ENCODE data around the gene PLEK. TPM values are rescaled to one million over a fixed set of nuclear protein-coding genes. Genes with fewer than 3 reads are reported as not detected.
A peak's percentile ranks its signal among the peaks of the same experiment; 100 is the strongest.

Gene PLEK
- total RNA-seq, 4 donors from 2014 or later = 1.8 to 46.2 (median 3.4) TPM

DNA sequence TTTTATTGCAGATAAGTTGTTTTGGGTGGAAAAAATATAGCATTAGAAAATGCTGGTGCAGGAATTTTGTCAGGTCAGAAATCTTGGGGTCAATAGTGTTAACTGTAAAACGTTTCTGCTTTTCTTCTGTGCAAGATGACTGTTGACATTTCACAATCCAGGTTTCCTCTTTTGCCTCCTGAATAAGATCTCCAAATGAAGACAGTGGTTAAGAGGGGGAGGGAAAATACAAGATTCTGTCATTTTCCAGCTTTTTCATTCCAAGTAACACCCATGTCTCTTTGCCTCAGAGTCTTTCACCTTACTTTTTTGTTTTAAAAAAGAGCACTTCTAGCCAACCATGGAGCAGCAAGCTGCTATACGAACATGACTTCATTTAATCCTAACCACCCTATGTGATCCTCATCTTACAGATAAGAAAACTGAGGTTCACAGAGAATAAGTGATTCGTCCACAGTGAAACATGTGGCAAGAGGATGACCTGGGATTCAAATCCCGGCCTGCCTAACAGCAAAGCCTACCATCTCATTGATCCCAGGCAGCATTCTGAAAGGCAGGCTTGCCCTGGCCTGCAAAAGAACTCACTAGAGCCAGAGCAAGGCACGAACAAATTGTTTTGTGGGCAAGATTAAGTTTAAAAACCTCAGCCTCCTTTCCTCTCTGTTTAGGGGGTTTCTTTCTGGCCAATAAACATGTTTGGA lies 3.0 kb downstream of the PLEK start:
- Histone ChIP-seq H3K4me3 (no peak overlapping the region), H3K36me3 (no peaks in the 10 kb centered on the region), H3K27me3 (no peaks in the 10 kb centered on the region), H3K4me1 (peaks cover 0 to 3% (median 0%) of the 10 kb centered on the region in 4 donors), H3K9me3 (no peaks in the 10 kb centered on the region), H3K27ac (peak overlapping the region in 2 of 4 donors; percentile 2 to 42)
- no peak for TF ChIP-seq POLR2A (IDR thresholded peaks at IDR 0.05)
- TF ChIP-seq, protein P1, sequence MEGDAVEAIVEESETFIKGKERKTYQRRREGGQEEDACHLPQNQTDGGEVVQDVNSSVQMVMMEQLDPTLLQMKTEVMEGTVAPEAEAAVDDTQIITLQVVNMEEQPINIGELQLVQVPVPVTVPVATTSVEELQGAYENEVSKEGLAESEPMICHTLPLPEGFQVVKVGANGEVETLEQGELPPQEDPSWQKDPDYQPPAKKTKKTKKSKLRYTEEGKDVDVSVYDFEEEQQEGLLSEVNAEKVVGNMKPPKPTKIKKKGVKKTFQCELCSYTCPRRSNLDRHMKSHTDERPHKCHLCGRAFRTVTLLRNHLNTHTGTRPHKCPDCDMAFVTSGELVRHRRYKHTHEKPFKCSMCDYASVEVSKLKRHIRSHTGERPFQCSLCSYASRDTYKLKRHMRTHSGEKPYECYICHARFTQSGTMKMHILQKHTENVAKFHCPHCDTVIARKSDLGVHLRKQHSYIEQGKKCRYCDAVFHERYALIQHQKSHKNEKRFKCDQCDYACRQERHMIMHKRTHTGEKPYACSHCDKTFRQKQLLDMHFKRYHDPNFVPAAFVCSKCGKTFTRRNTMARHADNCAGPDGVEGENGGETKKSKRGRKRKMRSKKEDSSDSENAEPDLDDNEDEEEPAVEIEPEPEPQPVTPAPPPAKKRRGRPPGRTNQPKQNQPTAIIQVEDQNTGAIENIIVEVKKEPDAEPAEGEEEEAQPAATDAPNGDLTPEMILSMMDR (IDR thresholded peaks at IDR 0.05) = no peak
- no peak for DNase-seq

DNA sequence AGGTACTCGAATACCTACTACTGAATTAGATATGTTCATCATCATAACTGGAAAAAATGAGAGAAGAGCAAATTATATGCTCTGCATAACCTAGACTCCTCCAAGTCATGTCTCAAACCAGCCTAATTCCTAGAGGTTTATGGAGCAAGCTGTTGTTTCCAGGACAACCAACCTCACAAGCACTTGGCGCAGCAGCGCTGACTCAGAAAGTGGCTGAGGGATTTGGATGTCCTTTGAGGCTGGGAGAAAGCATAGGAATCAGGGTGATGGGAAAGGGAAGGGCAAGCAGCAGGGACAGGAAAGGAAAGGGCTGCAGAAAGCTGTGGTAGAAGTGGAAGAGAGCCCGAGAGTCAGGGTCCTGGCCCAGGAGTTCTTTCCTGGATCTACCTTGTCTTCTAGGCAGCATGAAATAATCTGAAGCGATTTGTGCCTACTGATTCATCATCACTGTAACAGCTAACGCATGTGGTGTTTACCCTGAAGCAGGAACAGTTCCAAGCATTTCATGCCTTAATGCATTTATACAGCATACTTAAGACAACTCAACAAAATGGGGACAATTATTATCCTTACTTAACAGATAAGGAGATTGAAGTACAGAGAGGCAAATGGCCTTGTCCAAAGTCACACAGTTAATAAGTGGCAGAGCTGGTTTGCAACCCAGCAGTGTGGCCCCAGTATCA lies 3.7 kb downstream of the PLEK start:
- Histone ChIP-seq H3K4me3 (no peak overlapping the region), H3K27me3 (no peaks in the 10 kb centered on the region), H3K9me3 (no peaks in the 10 kb centered on the region), H3K27ac (peak overlapping the region in 2 of 4 donors; percentile 2 to 42), H3K36me3 (no peaks in the 10 kb centered on the region), H3K4me1 (peaks cover 0 to 3% (median 0%) of the 10 kb centered on the region in 4 donors)
- DNase-seq = no peak
- TF ChIP-seq, protein P1 (IDR thresholded peaks at IDR 0.05) = no peak
- no peak for TF ChIP-seq POLR2A (IDR thresholded peaks at IDR 0.05)

DNA sequence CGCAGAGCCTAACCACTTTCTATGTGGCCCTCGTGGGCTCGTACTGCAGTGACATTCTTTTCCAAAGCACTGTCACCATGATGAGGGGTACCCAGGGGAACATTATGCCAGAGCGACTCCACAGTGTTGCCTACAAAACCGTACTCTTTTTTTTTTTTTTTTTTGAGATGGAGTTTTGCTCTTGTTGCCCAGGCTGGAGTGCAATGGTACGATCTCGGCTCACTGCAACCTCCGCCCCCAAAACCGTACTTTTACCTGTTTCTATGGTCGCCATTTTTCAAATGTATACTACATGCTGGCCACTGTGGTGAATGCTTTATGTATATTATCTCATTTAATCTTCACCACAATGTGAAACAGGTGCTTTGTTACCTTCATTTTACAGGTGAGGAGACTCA lies 4.3 kb downstream of the PLEK start:
- DNase-seq = no peak
- no peak overlapping the region for H3K4me3 ChIP-seq
- H3K36me3 ChIP-seq = no peaks in the 10 kb centered on the region
- no peaks in the 10 kb centered on the region for H3K9me3 ChIP-seq
- TF ChIP-seq POLR2A (IDR thresholded peaks at IDR 0.05) = no peak
- TF ChIP-seq, protein P1 (IDR thresholded peaks at IDR 0.05) = no peak
- no peak overlapping the region for H3K27ac ChIP-seq
- no peaks in the 10 kb centered on the region for H3K27me3 ChIP-seq
- H3K4me1 ChIP-seq = peaks cover 0 to 3% (median 0%) of the 10 kb centered on the region in 4 donors

DNA sequence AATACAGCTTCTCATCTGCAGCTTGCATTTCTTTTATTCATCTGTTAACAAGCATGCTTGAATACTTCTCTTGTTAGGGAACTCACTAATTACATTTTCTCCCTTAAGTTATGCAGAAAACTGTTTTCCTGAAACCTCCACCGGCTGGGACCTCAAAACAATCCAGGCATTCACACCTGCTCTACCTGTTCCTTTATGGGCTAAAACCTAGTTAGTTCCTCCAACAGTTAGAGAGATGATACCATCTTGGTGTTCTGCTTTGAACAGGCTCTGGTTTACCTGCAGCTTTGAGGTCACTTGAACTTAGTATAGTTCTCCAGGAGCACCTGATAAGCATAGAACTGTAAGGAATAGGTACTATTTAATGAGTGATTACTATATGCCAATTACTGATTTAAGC lies 6.1 kb downstream of the PLEK start:
- DNase-seq = no peak
- Histone ChIP-seq H3K27ac (peak overlapping the region in 1 of 4 donors; percentile 31), H3K9me3 (no peaks in the 10 kb centered on the region), H3K4me3 (no peak overlapping the region), H3K36me3 (no peaks in the 10 kb centered on the region), H3K4me1 (peaks cover 0 to 9% (median 0%) of the 10 kb centered on the region in 4 donors), H3K27me3 (no peaks in the 10 kb centered on the region)
- TF ChIP-seq, protein P1 (IDR thresholded peaks at IDR 0.05) = no peak

DNA sequence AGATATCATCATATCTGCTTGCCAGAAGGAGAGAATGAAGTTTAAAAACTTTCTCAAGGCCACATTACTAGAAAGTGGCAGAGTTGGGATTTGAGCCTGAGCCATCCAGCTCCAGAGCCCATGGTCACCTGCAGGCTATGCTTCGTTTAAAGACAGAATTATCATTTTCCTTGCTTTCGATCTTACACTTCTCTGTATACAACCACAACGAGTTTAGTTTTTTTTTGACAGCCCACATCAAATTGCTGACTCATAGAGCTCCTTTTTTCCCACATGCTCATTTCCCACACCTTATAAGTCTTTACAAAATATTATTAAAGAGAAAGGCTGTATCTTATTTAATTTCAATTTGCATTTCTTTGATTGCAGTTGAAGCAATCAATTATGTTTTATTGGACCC lies 6.5 kb downstream of the PLEK start:
- no peaks in the 10 kb centered on the region for H3K27me3 ChIP-seq
- H3K4me1 ChIP-seq = peaks cover 0 to 9% (median 0%) of the 10 kb centered on the region in 4 donors
- H3K4me3 ChIP-seq = no peak overlapping the region
- no peak for TF ChIP-seq POLR2A (IDR thresholded peaks at IDR 0.05)
- TF ChIP-seq, protein P1 (IDR thresholded peaks at IDR 0.05) = no peak
- peak overlapping the region in 1 of 4 donors; percentile 31 for H3K27ac ChIP-seq
- DNase-seq = no peak
- H3K9me3 ChIP-seq = no peaks in the 10 kb centered on the region
- no peaks in the 10 kb centered on the region for H3K36me3 ChIP-seq
